ENCODE results near the gene ZBTB7B. TPM values are rescaled to one million over a fixed set of nuclear protein-coding genes. Genes with fewer than 3 reads are reported as not detected.

ZBTB7B gene
- total RNA-seq, 1 experiment from 2014 or later = 15.3 TPM

- H3K36me3 ChIP-seq = peaks cover 75% of the 10 kb centered on the region
These were observed 41.1 kb upstream of the ZBTB7B start, which contains the start of gene PYGO2 for GRCh38 chr1:154961207-154962155. TSS of gene PYGO2 (minus strand) at chr1:154961782. CDS start at chr1:154961576, 206 bp downstream.

GRCh38 chr1:154962156-154962749, 40.3 kb upstream of the ZBTB7B start:
- peaks cover 6% of the 10 kb centered on the region for H3K9me3 ChIP-seq (replicated peaks)
- peaks cover 83% of the 10 kb centered on the region for H3K36me3 ChIP-seq
- H3K4me1 ChIP-seq (replicated peaks) = peaks cover 23% of the 10 kb centered on the region
- no peak for DNase-seq (ENCODE audit: low read depth in 1 of 2, low spot score in 2 of 2)
- peak overlapping the region; percentile 96 for H3K27ac ChIP-seq
- peak overlapping the region; percentile 97 for H3K4me3 ChIP-seq
- H3K27me3 ChIP-seq (replicated peaks) = no peaks in the 10 kb centered on the region

More at GRCh38 chr1:154961207-154962155, 41.1 kb upstream of the ZBTB7B start, which contains the start of gene PYGO2:
- Histone ChIP-seq H3K4me1 (replicated peaks) (peaks cover 26% of the 10 kb centered on the region), H3K27me3 (replicated peaks) (no peaks in the 10 kb centered on the region), H3K9me3 (replicated peaks) (peaks cover 6% of the 10 kb centered on the region), H3K27ac (peak within 1 kb of the TSS; percentile 96), H3K4me3 (peak within 1 kb of the TSS; percentile 97)
- peak; percentile 84 to 94 for DNase-seq (ENCODE audit: low read depth in 1 of 2, low spot score in 2 of 2)

GRCh38 chr1:154962795-154963330, 39.7 kb upstream of the ZBTB7B start:
- Histone ChIP-seq H3K9me3 (replicated peaks) (peaks cover 6% of the 10 kb centered on the region), H3K27ac (no peak overlapping the region), H3K27me3 (replicated peaks) (no peaks in the 10 kb centered on the region), H3K4me3 (no peak overlapping the region), H3K36me3 (peaks cover 88% of the 10 kb centered on the region), H3K4me1 (replicated peaks) (peaks cover 23% of the 10 kb centered on the region)
- no peak for DNase-seq (ENCODE audit: low read depth in 1 of 2, low spot score in 2 of 2)

GRCh38 chr1:154963643-154964042, 39.0 kb upstream of the ZBTB7B start:
- H3K4me3 ChIP-seq = no peak overlapping the region
- H3K9me3 ChIP-seq (replicated peaks) = peaks cover 6% of the 10 kb centered on the region
- DNase-seq (ENCODE audit: low read depth in 1 of 2, low spot score in 2 of 2) = no peak
- H3K27me3 ChIP-seq (replicated peaks) = no peaks in the 10 kb centered on the region
- H3K27ac ChIP-seq = no peak overlapping the region
- H3K36me3 ChIP-seq = peaks cover 88% of the 10 kb centered on the region
- peaks cover 23% of the 10 kb centered on the region for H3K4me1 ChIP-seq (replicated peaks)

GRCh38 chr1:154964359-154964758, 38.2 kb upstream of the ZBTB7B start:
- H3K4me1 ChIP-seq (replicated peaks) = peaks cover 29% of the 10 kb centered on the region
- no peak overlapping the region for H3K27ac ChIP-seq
- H3K36me3 ChIP-seq = peaks cover 88% of the 10 kb centered on the region

GRCh38 chr1:154966111-154966510, 36.5 kb upstream of the ZBTB7B start:
- Histone ChIP-seq H3K9me3 (replicated peaks) (peaks cover 6% of the 10 kb centered on the region), H3K4me3 (no peak overlapping the region), H3K27me3 (replicated peaks) (no peaks in the 10 kb centered on the region), H3K27ac (no peak overlapping the region), H3K4me1 (replicated peaks) (peaks cover 40% of the 10 kb centered on the region), H3K36me3 (peaks cover 88% of the 10 kb centered on the region)
- DNase-seq (ENCODE audit: low read depth in 1 of 2, low spot score in 2 of 2) = no peak

More at GRCh38 chr1:154964359-154964758, 38.2 kb upstream of the ZBTB7B start:
- DNase-seq (ENCODE audit: low read depth in 1 of 2, low spot score in 2 of 2) = no peak
- H3K9me3 ChIP-seq (replicated peaks) = peaks cover 6% of the 10 kb centered on the region
- H3K27me3 ChIP-seq (replicated peaks) = no peaks in the 10 kb centered on the region
- H3K4me3 ChIP-seq = no peak overlapping the region

GRCh38 chr1:154967331-154967950, 35.2 kb upstream of the ZBTB7B start:
- H3K4me1 ChIP-seq (replicated peaks) = peaks cover 42% of the 10 kb centered on the region
- peaks cover 79% of the 10 kb centered on the region for H3K36me3 ChIP-seq

GRCh38 chr1:154968731-154969130, 33.9 kb upstream of the ZBTB7B start:
- no peak for DNase-seq (ENCODE audit: low read depth in 1 of 2, low spot score in 2 of 2)
- Histone ChIP-seq H3K9me3 (replicated peaks) (no peaks in the 10 kb centered on the region), H3K4me3 (no peak overlapping the region), H3K36me3 (peaks cover 66% of the 10 kb centered on the region), H3K27ac (no peak overlapping the region), H3K4me1 (replicated peaks) (peaks cover 43% of the 10 kb centered on the region), H3K27me3 (replicated peaks) (no peaks in the 10 kb centered on the region)

More at GRCh38 chr1:154967331-154967950, 35.2 kb upstream of the ZBTB7B start:
- Histone ChIP-seq H3K4me3 (no peak overlapping the region), H3K9me3 (replicated peaks) (no peaks in the 10 kb centered on the region), H3K27me3 (replicated peaks) (no peaks in the 10 kb centered on the region), H3K27ac (no peak overlapping the region)
- DNase-seq (ENCODE audit: low read depth in 1 of 2, low spot score in 2 of 2) = no peak

- Histone ChIP-seq H3K36me3 (peaks cover 61% of the 10 kb centered on the region), H3K4me3 (peak overlapping the region; percentile 33), H3K9me3 (replicated peaks) (no peaks in the 10 kb centered on the region), H3K4me1 (replicated peaks) (peaks cover 43% of the 10 kb centered on the region), H3K27me3 (replicated peaks) (no peaks in the 10 kb centered on the region), H3K27ac (no peak overlapping the region)
- no peak for DNase-seq (ENCODE audit: low read depth in 1 of 2, low spot score in 2 of 2)
These were observed 33.4 kb upstream of the ZBTB7B start for GRCh38 chr1:154969246-154969645.

GRCh38 chr1:154969860-154970452, 32.6 kb upstream of the ZBTB7B start:
- peaks cover 43% of the 10 kb centered on the region for H3K4me1 ChIP-seq (replicated peaks)

GRCh38 chr1:154970631-154971340, 31.8 kb upstream of the ZBTB7B start, which contains the start of gene SHC1:
TSS of gene SHC1 (minus strand) at chr1:154970747. CDS start at chr1:154970526, 221 bp downstream.
- no peaks in the 10 kb centered on the region for H3K27me3 ChIP-seq (replicated peaks)
- DNase-seq (ENCODE audit: low read depth in 1 of 2, low spot score in 2 of 2) = peak; percentile 95 to 97
- peak within 1 kb of the TSS; percentile 97 for H3K27ac ChIP-seq
- peak within 1 kb of the TSS; percentile 33 for H3K4me3 ChIP-seq
- H3K4me1 ChIP-seq (replicated peaks) = peaks cover 43% of the 10 kb centered on the region
- no peaks in the 10 kb centered on the region for H3K9me3 ChIP-seq (replicated peaks)
- peaks cover 54% of the 10 kb centered on the region for H3K36me3 ChIP-seq

More at GRCh38 chr1:154969860-154970452, 32.6 kb upstream of the ZBTB7B start:
- H3K27ac ChIP-seq = peak overlapping the region; percentile 97
- H3K4me3 ChIP-seq = peak overlapping the region; percentile 33
- peaks cover 54% of the 10 kb centered on the region for H3K36me3 ChIP-seq
- DNase-seq (ENCODE audit: low read depth in 1 of 2, low spot score in 2 of 2) = no peak
- H3K27me3 ChIP-seq (replicated peaks) = no peaks in the 10 kb centered on the region
- H3K9me3 ChIP-seq (replicated peaks) = no peaks in the 10 kb centered on the region

- H3K4me3 ChIP-seq = no peak overlapping the region; the same call in 1 of the 2 replicates
- DNase-seq (ENCODE audit: low read depth in 1 of 2, low spot score in 2 of 2) = peak in 1 of 2 experiments; percentile 58
- H3K4me1 ChIP-seq (replicated peaks) = peaks cover 49% of the 10 kb centered on the region
These were observed 31.1 kb upstream of the ZBTB7B start for GRCh38 chr1:154971341-154971998.

More at GRCh38 chr1:154971341-154971998, 31.1 kb upstream of the ZBTB7B start:
- H3K27me3 ChIP-seq (replicated peaks) = no peaks in the 10 kb centered on the region
- peak overlapping the region; percentile 97 for H3K27ac ChIP-seq
- H3K36me3 ChIP-seq = peaks cover 54% of the 10 kb centered on the region
- H3K9me3 ChIP-seq (replicated peaks) = no peaks in the 10 kb centered on the region

Measured in SJSA1 (cell line).